PC-3 (cell line): ENCODE results near the gene TNKS1BP1. TPM values are rescaled to one million over a fixed set of nuclear protein-coding genes. Genes with fewer than 3 reads are reported as not detected.

Source experiments
- total RNA-seq: library from RNA; depleted of rRNA; stranded (reverse); fragments of >200 nt; gene quantifications from 2 replicates; pipeline ENCODE4 v1.2.3, GENCODE V29; 2014; rRNA removed

TNKS1BP1 gene
- total RNA-seq, 1 experiment from 2014 or later: 89.6 TPM

Other genes starting within 250 kb of the TNKS1BP1 start
- gene LRRC55, start 143.0 kb downstream of the TNKS1BP1 start, total RNA-seq: not detected in 2 replicates
- gene APLNR, start 87.7 kb downstream of the TNKS1BP1 start, total RNA-seq: not detected in 2 replicates
- gene SSRP1, start 10.9 kb upstream of the TNKS1BP1 start, total RNA-seq: 228 and 341 TPM in 2 replicates
- gene P2RX3, start 13.4 kb upstream of the TNKS1BP1 start, total RNA-seq: not detected in 2 replicates
- not detected in 2 replicates for gene PRG3, start 56.2 kb upstream of the TNKS1BP1 start, total RNA-seq
- gene PRG2, start 65.7 kb upstream of the TNKS1BP1 start, total RNA-seq: not detected in 2 replicates
- 31.3 and 35.0 TPM in 2 replicates for gene SLC43A3, start 102.2 kb upstream of the TNKS1BP1 start, total RNA-seq
- 3.5 and 6.5 TPM in 2 replicates for gene RTN4RL2, start 135.6 kb upstream of the TNKS1BP1 start, total RNA-seq
- gene SLC43A1, start 190.8 kb upstream of the TNKS1BP1 start, total RNA-seq: 7.4 and 12.4 TPM in 2 replicates
- gene TIMM10, start 205.8 kb upstream of the TNKS1BP1 start, total RNA-seq: 233 and 313 TPM in 2 replicates
- gene SMTNL1, start 212.6 kb upstream of the TNKS1BP1 start, total RNA-seq: not detected in 2 replicates
- 16.5 and 17.3 TPM in 2 replicates for gene UBE2L6, start 242.7 kb upstream of the TNKS1BP1 start, total RNA-seq